HepG2 (cell line): Measurements from ENCODE around the gene SLC16A9. TPM values are rescaled to one million over a fixed set of nuclear protein-coding genes. Genes with fewer than 3 reads are reported as not detected.
A peak's percentile ranks its signal among the peaks of the same experiment; 100 is the strongest.

Source experiments
- CCAR2 ChIP-seq: fragments of 200-400 bp; formaldehyde crosslinking; optimal IDR thresholded peaks from 2 replicates; pipeline ENCODE3; 2018; ENCODE audit warnings: low read depth, mild to moderate bottlenecking, low read length, moderate library complexity
- ESRRA ChIP-seq: sonication (generic); formaldehyde crosslinking; IDR thresholded peaks from 2 replicates; pipeline ENCODE4 v1.5.1; 2020; ENCODE audit warnings: mild to moderate bottlenecking, low read depth, missing genetic modification reagents
- MXI1 ChIP-seq: IDR thresholded peaks from 3 replicates; pipeline ENCODE4 v1.6.1; 2012; ENCODE audit warnings: low read depth, low read length, inconsistent platforms, borderline replicate concordance
- MZF1 ChIP-seq: sonication (generic); formaldehyde crosslinking; IDR thresholded peaks from 2 replicates; pipeline ENCODE4 v1.8.1; 2023; ENCODE audit warnings: mild to moderate bottlenecking, missing genetic modification reagents, borderline replicate concordance
- NFYB ChIP-seq: sonication (generic); formaldehyde crosslinking; IDR thresholded peaks from 2 replicates; pipeline ENCODE4 v1.4.0; 2020; ENCODE audit warnings: missing genetic modification reagents
- TAF1 ChIP-seq: sonication (generic); formaldehyde crosslinking; IDR thresholded peaks from 2 replicates; pipeline ENCODE4 v1.4.0; 2020; ENCODE audit warnings: missing genetic modification reagents
- TBX3 ChIP-seq: fragments of 450-650 bp; IDR thresholded peaks from 2 replicates; pipeline ENCODE4 v1.6.1; 2017; ENCODE audit warnings: antibody characterized with exemption, mild to moderate bottlenecking, inconsistent platforms, borderline replicate concordance
- ZNF292 ChIP-seq: sonication (generic); formaldehyde crosslinking; IDR thresholded peaks from 2 replicates; pipeline ENCODE4 v1.8.1; 2022; ENCODE audit warnings: mild to moderate bottlenecking, low read depth, missing genetic modification reagents, borderline replicate concordance
- polyA plus RNA-seq, 8 experiments: library from polyadenylated mRNA; depleted of rRNA in 3 of 8; stranded (reverse) in 7 of 8; unstranded in 1 of 8; fragments of >200 nt; fragmentation: Illumina TruSeq in 4 of 8; extraction: Trizol in 4 of 8; gene quantifications; 2 replicates each; pipeline versions ENCODE4 v1.2.1 to v1.2.3, GENCODE V29; 2011 to 2016; ENCODE audit warnings: low read depth in 4 of 8, missing spikeins in 1 of 8, mixed read lengths in 1 of 8; ENCODE audit not compliant: insufficient read depth in 1 of 8
- total RNA-seq, 5 experiments: library from RNA; depleted of rRNA; stranded (reverse); fragments of >200 nt; fragmentation: Illumina TruSeq; extraction: Trizol; gene quantifications; 2 replicates each; pipeline ENCODE4 v1.2.3, GENCODE V29; 2016; ENCODE audit warnings: low read depth in 1 of 5
- TF ChIP-seq, protein P1 (sequence below), 2 experiments: sonication (generic) in 1 of 2; formaldehyde crosslinking in 1 of 2; IDR thresholded peaks; 2 replicates each; pipeline versions ENCODE4 v1.6.1 to v1.9.0; 2014 to 2022; ENCODE audit warnings: antibody characterized with exemption in 1 of 2, borderline replicate concordance in 1 of 2, inconsistent platforms in 1 of 2, low read depth in 1 of 2, missing genetic modification reagents in 1 of 2
- TF ChIP-seq, protein P2 (sequence below): sonication (generic); formaldehyde crosslinking; conservative IDR thresholded peaks from 2 replicates; pipeline ENCODE4 v1.8.0; 2022; ENCODE audit warnings: missing genetic modification reagents
- TF ChIP-seq, protein P3 (sequence below): sonication (generic); formaldehyde crosslinking; IDR thresholded peaks from 2 replicates; pipeline ENCODE4 v1.5.0; 2020; ENCODE audit warnings: mild to moderate bottlenecking, missing genetic modification reagents, moderate library complexity

The SLC16A9 gene
- total and polyA plus RNA-seq, 2 of the 13 experiments (the other 11 are each of a cell fraction or from before 2014, with no cell fraction given): 0.01 to 0.09 TPM

DNA sequence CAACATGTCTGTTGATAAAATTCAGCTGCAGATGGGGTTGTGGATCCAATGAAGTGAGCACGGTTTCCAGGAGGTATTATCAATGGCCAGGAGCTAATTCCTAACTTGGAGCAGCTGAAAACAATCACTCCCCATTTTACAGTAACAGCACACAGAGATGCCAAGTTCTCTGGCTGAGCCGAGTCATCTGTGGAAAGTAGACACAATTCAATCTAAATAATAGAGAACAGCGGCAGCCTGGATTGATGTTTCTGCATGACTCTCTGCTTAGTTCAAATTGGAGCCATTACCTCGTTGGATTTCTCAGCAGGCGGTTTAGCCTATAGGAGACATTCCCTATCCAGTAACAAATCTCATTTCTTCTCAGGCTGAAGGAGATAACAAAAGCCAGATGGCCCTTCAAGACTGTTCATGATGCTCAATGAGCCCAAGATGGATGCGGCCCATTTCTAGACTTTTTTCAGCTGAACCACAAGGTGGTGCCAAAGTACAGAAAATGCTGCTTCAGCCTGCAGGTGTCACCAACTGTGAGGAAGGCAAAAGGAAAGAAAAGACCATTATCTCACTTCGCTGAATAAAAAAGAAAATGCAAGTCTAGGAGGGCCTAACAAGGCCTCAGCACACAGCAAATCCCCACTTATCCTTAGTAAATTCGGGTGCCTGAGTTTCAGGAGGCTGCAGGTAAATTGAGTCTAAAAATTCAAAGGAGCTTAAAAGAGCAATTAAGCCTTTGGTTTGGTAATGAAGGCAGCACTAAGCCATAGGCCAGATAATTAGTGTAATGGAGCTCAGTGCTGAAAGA is 83.7 kb downstream of the SLC16A9 start (continued):
- TF ChIP-seq, protein P1, sequence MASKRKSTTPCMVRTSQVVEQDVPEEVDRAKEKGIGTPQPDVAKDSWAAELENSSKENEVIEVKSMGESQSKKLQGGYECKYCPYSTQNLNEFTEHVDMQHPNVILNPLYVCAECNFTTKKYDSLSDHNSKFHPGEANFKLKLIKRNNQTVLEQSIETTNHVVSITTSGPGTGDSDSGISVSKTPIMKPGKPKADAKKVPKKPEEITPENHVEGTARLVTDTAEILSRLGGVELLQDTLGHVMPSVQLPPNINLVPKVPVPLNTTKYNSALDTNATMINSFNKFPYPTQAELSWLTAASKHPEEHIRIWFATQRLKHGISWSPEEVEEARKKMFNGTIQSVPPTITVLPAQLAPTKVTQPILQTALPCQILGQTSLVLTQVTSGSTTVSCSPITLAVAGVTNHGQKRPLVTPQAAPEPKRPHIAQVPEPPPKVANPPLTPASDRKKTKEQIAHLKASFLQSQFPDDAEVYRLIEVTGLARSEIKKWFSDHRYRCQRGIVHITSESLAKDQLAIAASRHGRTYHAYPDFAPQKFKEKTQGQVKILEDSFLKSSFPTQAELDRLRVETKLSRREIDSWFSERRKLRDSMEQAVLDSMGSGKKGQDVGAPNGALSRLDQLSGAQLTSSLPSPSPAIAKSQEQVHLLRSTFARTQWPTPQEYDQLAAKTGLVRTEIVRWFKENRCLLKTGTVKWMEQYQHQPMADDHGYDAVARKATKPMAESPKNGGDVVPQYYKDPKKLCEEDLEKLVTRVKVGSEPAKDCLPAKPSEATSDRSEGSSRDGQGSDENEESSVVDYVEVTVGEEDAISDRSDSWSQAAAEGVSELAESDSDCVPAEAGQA (IDR thresholded peaks at IDR 0.05; ENCODE audit: low read depth): 0 out of 2 replicates have a peak, but pooled peaks have one; percentile 17
- TF ChIP-seq, protein P1 (CRISPR knock-in tag; IDR thresholded peaks at IDR 0.05; ENCODE audit: borderline replicate concordance): no peak
- TF ChIP-seq CCAR2: no peak
- no peak for TF ChIP-seq TAF1 (CRISPR knock-in tag)
- no peak for TF ChIP-seq ESRRA (CRISPR knock-in tag)
- TF ChIP-seq MXI1: no peak
- no peak for TF ChIP-seq ZNF292 (CRISPR knock-in tag)
- TF ChIP-seq, protein P2, sequence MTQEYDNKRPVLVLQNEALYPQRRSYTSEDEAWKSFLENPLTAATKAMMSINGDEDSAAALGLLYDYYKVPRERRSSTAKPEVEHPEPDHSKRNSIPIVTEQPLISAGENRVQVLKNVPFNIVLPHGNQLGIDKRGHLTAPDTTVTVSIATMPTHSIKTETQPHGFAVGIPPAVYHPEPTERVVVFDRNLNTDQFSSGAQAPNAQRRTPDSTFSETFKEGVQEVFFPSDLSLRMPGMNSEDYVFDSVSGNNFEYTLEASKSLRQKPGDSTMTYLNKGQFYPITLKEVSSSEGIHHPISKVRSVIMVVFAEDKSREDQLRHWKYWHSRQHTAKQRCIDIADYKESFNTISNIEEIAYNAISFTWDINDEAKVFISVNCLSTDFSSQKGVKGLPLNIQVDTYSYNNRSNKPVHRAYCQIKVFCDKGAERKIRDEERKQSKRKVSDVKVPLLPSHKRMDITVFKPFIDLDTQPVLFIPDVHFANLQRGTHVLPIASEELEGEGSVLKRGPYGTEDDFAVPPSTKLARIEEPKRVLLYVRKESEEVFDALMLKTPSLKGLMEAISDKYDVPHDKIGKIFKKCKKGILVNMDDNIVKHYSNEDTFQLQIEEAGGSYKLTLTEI: no peak
- no peak for TF ChIP-seq NFYB (CRISPR knock-in tag)
- no peak for TF ChIP-seq TBX3
- TF ChIP-seq MZF1 (CRISPR knock-in tag): no peak
- TF ChIP-seq, protein P3, sequence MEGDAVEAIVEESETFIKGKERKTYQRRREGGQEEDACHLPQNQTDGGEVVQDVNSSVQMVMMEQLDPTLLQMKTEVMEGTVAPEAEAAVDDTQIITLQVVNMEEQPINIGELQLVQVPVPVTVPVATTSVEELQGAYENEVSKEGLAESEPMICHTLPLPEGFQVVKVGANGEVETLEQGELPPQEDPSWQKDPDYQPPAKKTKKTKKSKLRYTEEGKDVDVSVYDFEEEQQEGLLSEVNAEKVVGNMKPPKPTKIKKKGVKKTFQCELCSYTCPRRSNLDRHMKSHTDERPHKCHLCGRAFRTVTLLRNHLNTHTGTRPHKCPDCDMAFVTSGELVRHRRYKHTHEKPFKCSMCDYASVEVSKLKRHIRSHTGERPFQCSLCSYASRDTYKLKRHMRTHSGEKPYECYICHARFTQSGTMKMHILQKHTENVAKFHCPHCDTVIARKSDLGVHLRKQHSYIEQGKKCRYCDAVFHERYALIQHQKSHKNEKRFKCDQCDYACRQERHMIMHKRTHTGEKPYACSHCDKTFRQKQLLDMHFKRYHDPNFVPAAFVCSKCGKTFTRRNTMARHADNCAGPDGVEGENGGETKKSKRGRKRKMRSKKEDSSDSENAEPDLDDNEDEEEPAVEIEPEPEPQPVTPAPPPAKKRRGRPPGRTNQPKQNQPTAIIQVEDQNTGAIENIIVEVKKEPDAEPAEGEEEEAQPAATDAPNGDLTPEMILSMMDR (CRISPR knock-in tag): peak; percentile 92
